HepG2 (cell line): Measurements from ENCODE around the gene LAMB2. TPM values are rescaled to one million over a fixed set of nuclear protein-coding genes. Genes with fewer than 3 reads are reported as not detected.

ENCODE experiments used
- ATF7 ChIP-seq, 2 experiments: fragments of 450-650 bp in 1 of 2; sonication (generic) in 1 of 2; formaldehyde crosslinking in 1 of 2; IDR thresholded peaks; 2 replicates each; pipeline versions ENCODE4 v1.4.0 to v1.6.1; 2016 to 2020; ENCODE audit warnings: antibody characterized with exemption in 1 of 2, mild to moderate bottlenecking in 1 of 2, missing genetic modification reagents in 1 of 2
- BRD4 ChIP-seq: sonication (generic); formaldehyde crosslinking; IDR thresholded peaks from 2 replicates; pipeline ENCODE4 v1.4.0; 2020; ENCODE audit warnings: missing genetic modification reagents
- ELF4 ChIP-seq: sonication (generic); formaldehyde crosslinking; IDR thresholded peaks from 2 replicates; pipeline ENCODE4 v1.5.0; 2020; ENCODE audit warnings: missing genetic modification reagents, mild to moderate bottlenecking, moderate library complexity, borderline replicate concordance
- HOXA5 ChIP-seq: sonication (generic); formaldehyde crosslinking; IDR thresholded peaks from 2 replicates; pipeline ENCODE4 v1.4.0; 2020; ENCODE audit warnings: missing genetic modification reagents
- IKZF5 ChIP-seq: IDR thresholded peaks from 2 replicates; pipeline ENCODE4 v1.6.1; 2018; ENCODE audit warnings: missing genetic modification reagents, mild to moderate bottlenecking, missing compliant biosample characterization
- JUNB ChIP-seq: sonication (generic); formaldehyde crosslinking; IDR thresholded peaks from 2 replicates; pipeline ENCODE4 v1.8.0; 2022; ENCODE audit warnings: missing genetic modification reagents, mild to moderate bottlenecking, borderline replicate concordance
- KDM5A ChIP-seq: fragments of 200-600 bp; sonication (generic); IDR thresholded peaks from 2 replicates; pipeline ENCODE4 v1.7.0; 2018; ENCODE audit warnings: antibody characterized with exemption, mild to moderate bottlenecking, low read length, borderline replicate concordance
- POLR2AphosphoS5 ChIP-seq: IDR thresholded peaks from 2 replicates; pipeline ENCODE4 v1.6.1; 2012; ENCODE audit warnings: low read depth, low read length
- ZNF20 ChIP-seq: sonication (generic); formaldehyde crosslinking; IDR thresholded peaks from 2 replicates; pipeline ENCODE4 v1.4.0; 2020; ENCODE audit warnings: mild to moderate bottlenecking, moderate library complexity, missing genetic modification reagents
- ZSCAN5A ChIP-seq: sonication (generic); formaldehyde crosslinking; IDR thresholded peaks from 2 replicates; pipeline ENCODE4 v1.8.0; 2022; ENCODE audit warnings: mild to moderate bottlenecking, missing genetic modification reagents, borderline replicate concordance
- polyA plus RNA-seq, 8 experiments: library from polyadenylated mRNA; depleted of rRNA in 3 of 8; stranded (reverse) in 7 of 8; unstranded in 1 of 8; fragments of >200 nt; fragmentation: Illumina TruSeq in 4 of 8; extraction: Trizol in 4 of 8; gene quantifications; 2 replicates each; pipeline versions ENCODE4 v1.2.1 to v1.2.3, GENCODE V29; 2011 to 2016; ENCODE audit warnings: low read depth in 4 of 8, missing spikeins in 1 of 8, mixed read lengths in 1 of 8; ENCODE audit not compliant: insufficient read depth in 1 of 8
- total RNA-seq, 5 experiments: library from RNA; depleted of rRNA; stranded (reverse); fragments of >200 nt; fragmentation: Illumina TruSeq; extraction: Trizol; gene quantifications; 2 replicates each; pipeline ENCODE4 v1.2.3, GENCODE V29; 2016; ENCODE audit warnings: low read depth in 1 of 5
- TF ChIP-seq, protein P1 (sequence below): sonication (generic); formaldehyde crosslinking; IDR thresholded peaks from 2 replicates; pipeline ENCODE4 v1.4.0; 2020; ENCODE audit warnings: mild to moderate bottlenecking, missing genetic modification reagents
- TF ChIP-seq, protein P2 (sequence below): sonication (generic); formaldehyde crosslinking; IDR thresholded peaks from 2 replicates; pipeline ENCODE4 v1.5.1; 2020; ENCODE audit warnings: mild to moderate bottlenecking, missing genetic modification reagents, borderline replicate concordance

LAMB2 gene
- total and polyA plus RNA-seq, 2 of the 13 experiments (the other 11 are each of a cell fraction or from before 2014, with no cell fraction given): 208 to 443 TPM

DNA sequence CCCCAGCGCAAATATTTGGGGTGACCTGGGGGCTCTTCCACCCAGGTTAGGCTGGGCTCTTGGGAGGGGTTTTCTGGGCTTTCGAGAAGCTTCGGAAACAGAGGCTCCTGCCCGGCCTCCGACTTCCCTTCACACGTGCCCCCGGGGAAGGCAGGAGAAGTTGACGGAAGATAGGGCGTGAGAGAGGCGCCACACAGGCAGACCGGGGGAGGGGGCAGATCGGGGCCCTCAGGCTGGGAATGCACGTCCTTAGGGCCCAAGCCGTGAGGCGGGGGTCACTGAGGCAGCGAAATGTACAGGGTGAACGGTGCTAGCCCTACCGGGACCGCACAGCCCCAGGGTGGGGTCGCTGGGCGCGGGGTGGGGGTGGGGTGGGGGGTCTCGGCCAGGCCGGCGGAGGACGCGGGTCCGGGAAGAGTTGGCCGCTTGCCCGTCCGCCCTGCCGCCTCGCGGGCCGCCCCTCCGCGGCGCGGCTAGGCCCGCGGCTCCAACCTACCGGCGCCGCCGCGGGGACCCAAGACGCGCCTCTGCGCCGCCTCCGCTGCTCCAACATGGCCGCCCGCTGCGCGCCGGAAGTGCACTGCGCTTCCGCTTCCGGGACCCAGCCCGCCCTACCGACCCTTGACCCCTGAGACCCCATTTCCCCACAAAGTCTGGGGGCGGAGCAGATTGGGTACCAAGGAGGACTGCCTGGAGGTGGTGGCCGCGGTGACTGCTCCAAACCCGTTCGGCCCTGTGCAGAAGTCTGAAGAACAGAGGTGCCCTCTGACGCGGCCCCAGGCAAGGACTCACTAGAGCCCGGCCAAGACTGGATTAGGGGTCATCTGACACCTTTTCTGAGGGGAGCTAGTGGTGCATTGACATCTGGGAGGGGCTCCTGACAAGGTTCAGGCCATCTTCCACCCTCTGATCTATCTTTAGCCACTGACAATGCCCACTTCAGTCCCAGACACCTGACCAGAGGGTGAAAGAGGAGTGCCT, 33.2 kb upstream of the LAMB2 start, which contains the start of gene CCDC71 (continued):
- TF ChIP-seq, protein P1, sequence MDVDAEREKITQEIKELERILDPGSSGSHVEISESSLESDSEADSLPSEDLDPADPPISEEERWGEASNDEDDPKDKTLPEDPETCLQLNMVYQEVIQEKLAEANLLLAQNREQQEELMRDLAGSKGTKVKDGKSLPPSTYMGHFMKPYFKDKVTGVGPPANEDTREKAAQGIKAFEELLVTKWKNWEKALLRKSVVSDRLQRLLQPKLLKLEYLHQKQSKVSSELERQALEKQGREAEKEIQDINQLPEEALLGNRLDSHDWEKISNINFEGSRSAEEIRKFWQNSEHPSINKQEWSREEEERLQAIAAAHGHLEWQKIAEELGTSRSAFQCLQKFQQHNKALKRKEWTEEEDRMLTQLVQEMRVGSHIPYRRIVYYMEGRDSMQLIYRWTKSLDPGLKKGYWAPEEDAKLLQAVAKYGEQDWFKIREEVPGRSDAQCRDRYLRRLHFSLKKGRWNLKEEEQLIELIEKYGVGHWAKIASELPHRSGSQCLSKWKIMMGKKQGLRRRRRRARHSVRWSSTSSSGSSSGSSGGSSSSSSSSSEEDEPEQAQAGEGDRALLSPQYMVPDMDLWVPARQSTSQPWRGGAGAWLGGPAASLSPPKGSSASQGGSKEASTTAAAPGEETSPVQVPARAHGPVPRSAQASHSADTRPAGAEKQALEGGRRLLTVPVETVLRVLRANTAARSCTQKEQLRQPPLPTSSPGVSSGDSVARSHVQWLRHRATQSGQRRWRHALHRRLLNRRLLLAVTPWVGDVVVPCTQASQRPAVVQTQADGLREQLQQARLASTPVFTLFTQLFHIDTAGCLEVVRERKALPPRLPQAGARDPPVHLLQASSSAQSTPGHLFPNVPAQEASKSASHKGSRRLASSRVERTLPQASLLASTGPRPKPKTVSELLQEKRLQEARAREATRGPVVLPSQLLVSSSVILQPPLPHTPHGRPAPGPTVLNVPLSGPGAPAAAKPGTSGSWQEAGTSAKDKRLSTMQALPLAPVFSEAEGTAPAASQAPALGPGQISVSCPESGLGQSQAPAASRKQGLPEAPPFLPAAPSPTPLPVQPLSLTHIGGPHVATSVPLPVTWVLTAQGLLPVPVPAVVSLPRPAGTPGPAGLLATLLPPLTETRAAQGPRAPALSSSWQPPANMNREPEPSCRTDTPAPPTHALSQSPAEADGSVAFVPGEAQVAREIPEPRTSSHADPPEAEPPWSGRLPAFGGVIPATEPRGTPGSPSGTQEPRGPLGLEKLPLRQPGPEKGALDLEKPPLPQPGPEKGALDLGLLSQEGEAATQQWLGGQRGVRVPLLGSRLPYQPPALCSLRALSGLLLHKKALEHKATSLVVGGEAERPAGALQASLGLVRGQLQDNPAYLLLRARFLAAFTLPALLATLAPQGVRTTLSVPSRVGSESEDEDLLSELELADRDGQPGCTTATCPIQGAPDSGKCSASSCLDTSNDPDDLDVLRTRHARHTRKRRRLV (CRISPR knock-in tag): no peak
- TF ChIP-seq ZNF20 (CRISPR knock-in tag): no peak
- TF ChIP-seq HOXA5 (CRISPR knock-in tag): no peak
- TF ChIP-seq IKZF5: no peak
- TF ChIP-seq, protein P2, sequence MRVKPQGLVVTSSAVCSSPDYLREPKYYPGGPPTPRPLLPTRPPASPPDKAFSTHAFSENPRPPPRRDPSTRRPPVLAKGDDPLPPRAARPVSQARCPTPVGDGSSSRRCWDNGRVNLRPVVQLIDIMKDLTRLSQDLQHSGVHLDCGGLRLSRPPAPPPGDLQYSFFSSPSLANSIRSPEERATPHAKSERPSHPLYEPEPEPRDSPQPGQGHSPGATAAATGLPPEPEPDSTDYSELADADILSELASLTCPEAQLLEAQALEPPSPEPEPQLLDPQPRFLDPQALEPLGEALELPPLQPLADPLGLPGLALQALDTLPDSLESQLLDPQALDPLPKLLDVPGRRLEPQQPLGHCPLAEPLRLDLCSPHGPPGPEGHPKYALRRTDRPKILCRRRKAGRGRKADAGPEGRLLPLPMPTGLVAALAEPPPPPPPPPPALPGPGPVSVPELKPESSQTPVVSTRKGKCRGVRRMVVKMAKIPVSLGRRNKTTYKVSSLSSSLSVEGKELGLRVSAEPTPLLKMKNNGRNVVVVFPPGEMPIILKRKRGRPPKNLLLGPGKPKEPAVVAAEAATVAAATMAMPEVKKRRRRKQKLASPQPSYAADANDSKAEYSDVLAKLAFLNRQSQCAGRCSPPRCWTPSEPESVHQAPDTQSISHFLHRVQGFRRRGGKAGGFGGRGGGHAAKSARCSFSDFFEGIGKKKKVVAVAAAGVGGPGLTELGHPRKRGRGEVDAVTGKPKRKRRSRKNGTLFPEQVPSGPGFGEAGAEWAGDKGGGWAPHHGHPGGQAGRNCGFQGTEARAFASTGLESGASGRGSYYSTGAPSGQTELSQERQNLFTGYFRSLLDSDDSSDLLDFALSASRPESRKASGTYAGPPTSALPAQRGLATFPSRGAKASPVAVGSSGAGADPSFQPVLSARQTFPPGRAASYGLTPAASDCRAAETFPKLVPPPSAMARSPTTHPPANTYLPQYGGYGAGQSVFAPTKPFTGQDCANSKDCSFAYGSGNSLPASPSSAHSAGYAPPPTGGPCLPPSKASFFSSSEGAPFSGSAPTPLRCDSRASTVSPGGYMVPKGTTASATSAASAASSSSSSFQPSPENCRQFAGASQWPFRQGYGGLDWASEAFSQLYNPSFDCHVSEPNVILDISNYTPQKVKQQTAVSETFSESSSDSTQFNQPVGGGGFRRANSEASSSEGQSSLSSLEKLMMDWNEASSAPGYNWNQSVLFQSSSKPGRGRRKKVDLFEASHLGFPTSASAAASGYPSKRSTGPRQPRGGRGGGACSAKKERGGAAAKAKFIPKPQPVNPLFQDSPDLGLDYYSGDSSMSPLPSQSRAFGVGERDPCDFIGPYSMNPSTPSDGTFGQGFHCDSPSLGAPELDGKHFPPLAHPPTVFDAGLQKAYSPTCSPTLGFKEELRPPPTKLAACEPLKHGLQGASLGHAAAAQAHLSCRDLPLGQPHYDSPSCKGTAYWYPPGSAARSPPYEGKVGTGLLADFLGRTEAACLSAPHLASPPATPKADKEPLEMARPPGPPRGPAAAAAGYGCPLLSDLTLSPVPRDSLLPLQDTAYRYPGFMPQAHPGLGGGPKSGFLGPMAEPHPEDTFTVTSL (CRISPR knock-in tag): no peak
- no peak; the same call in 1 of the 2 replicates for TF ChIP-seq BRD4 (CRISPR knock-in tag)
- 0 out of 2 replicates have a peak, but pooled peaks have one; percentile 43 for TF ChIP-seq ELF4 (CRISPR knock-in tag)
- no peak for TF ChIP-seq ZSCAN5A (CRISPR knock-in tag)
- no peak for TF ChIP-seq ATF7 (IDR thresholded peaks at IDR 0.05)
- no peak for TF ChIP-seq ATF7 (CRISPR knock-in tag; IDR thresholded peaks at IDR 0.05)
- no peak for TF ChIP-seq JUNB (CRISPR knock-in tag)
- TF ChIP-seq POLR2AphosphoS5: peak; percentile 64
- TF ChIP-seq KDM5A: peak; percentile 42; the same call in 1 of the 2 replicates
